ENCODE data around the gene ASGR2. TPM values are rescaled to one million over a fixed set of nuclear protein-coding genes. Genes with fewer than 3 reads are reported as not detected.
"Not testable (repeated sequence)": the region's sequence is repeated elsewhere in the genome, so short reads cannot be mapped to it uniquely, and the experiment has no call there.

Gene ASGR2
- total RNA-seq, 1 experiment from 2014 or later = not detected

DNA sequence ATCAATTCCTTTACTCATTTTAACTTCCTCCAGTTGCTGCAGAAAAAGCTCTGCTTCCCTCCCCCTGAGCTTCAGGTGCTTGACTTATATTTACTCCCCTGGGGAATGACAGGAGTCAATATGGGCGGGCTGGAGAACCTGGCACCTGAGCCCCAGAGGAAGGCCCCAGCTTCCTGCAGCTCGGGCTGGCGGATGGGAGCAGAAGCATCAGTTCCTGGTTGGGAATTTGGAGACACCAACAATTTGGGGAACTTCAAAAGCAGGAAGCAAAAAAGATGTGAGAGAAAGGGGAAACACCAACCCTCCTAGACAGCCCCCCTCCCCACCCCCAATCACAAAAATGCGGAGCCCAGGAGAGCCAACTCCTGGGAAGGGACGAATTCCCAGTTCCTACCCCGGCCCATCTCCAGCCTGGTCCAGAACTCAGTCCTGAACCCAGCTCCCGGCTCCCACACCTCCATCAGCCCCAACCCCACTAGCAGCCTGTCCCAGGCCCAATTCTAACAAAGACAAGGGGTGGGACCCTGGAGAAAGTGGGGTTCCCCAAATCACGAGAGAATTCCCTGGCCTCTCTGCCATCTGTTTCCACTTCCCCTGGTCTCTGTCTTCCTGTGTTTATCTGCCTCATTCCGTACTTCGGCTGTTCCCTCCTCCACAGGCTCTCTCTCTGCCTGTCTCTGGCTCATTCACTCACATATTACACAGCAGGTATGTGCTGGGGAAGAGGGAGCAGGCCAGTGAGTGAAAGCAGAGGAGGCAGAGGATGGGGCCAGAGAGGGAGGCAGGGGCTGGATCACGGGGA lies 16.2 kb upstream of the ASGR2 start:
- Histone ChIP-seq H2AFZ (ENCODE audit: low read length) (no peak overlapping the region), H3K9me2 (replicated peaks; ENCODE audit: insufficient read depth, low read length) (no peaks in the 10 kb centered on the region), H3K27me3 (ENCODE audit: low read length) (no peaks in the 10 kb centered on the region), H3K9ac (ENCODE audit: low read length) (no peak overlapping the region), H3K36me3 (ENCODE audit: insufficient read depth, low read length) (no peaks in the 10 kb centered on the region), H3K4me2 (ENCODE audit: low read depth, low read length, poor library complexity, severe bottlenecking) (no peak overlapping the region), H3K9me3 (ENCODE audit: low read length) (no peaks in the 10 kb centered on the region), H3K4me1 (ENCODE audit: low read length) (no peaks in the 10 kb centered on the region), H3K4me3 (ENCODE audit: low read length) (no peak overlapping the region), H3K79me2 (ENCODE audit: low read length) (no peaks in the 10 kb centered on the region), H4K20me1 (ENCODE audit: insufficient read depth, low read depth, low read length) (no peaks in the 10 kb centered on the region), H3K27ac (ENCODE audit: low read length) (no peak overlapping the region)
- no peak for DNase-seq

DNA sequence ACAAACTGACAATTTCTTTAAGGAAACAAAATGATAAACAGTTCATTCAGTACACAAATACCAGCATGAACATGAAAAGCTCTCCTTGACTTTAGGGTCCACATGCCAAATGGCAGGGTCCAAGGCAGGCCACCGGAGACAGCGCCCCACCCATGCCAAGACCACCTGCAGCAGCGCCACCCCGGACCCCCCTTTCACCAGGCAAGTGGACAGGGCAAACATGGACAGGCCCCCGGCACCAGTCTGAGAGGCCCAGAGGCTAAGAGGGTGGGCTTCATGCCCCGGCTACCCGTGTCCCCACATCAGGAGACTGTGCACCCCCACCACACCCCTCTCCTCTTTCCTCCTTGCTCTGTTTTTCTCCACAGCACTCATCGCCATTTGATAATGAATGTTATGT lies 14.7 kb upstream of the ASGR2 start:
- Histone ChIP-seq H3K27ac (ENCODE audit: low read length) (no peak overlapping the region), H4K20me1 (ENCODE audit: insufficient read depth, low read depth, low read length) (no peaks in the 10 kb centered on the region), H3K4me2 (ENCODE audit: low read depth, low read length, poor library complexity, severe bottlenecking) (no peak overlapping the region), H3K9me2 (replicated peaks; ENCODE audit: insufficient read depth, low read length) (no peaks in the 10 kb centered on the region), H3K4me1 (ENCODE audit: low read length) (no peaks in the 10 kb centered on the region), H3K9me3 (ENCODE audit: low read length) (no peaks in the 10 kb centered on the region), H3K79me2 (ENCODE audit: low read length) (no peaks in the 10 kb centered on the region), H3K9ac (ENCODE audit: low read length) (no peak overlapping the region), H2AFZ (ENCODE audit: low read length) (no peak overlapping the region), H3K27me3 (ENCODE audit: low read length) (no peaks in the 10 kb centered on the region), H3K36me3 (ENCODE audit: insufficient read depth, low read length) (no peaks in the 10 kb centered on the region), H3K4me3 (ENCODE audit: low read length) (no peak overlapping the region)
- DNase-seq = no peak

DNA sequence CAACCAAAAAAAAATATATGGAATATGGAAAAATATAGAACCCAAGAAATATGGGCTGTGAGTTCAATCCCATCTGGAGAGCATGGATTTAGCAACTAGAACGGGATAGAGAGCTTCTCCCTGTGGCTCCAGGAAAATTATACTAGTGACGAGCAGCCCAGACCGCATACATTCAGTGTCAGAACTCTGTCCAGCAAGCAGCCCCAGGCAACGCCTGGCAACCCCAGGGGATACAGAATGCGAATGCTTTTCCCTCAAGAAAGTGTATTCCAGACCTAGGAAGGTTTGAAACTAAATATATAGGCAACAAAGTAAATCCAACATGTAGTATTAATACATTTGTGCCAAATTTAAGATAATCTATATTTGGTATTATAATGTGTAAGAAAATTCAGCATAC lies 13.5 kb upstream of the ASGR2 start:
- H3K9ac ChIP-seq (ENCODE audit: low read length) = no peak overlapping the region
- H3K27me3 ChIP-seq (ENCODE audit: low read length) = no peaks in the 10 kb centered on the region
- H3K4me1 ChIP-seq (ENCODE audit: low read length) = no peaks in the 10 kb centered on the region
- no peaks in the 10 kb centered on the region for H3K79me2 ChIP-seq (ENCODE audit: low read length)
- no peaks in the 10 kb centered on the region for H4K20me1 ChIP-seq (ENCODE audit: insufficient read depth, low read depth, low read length)
- H3K9me2 ChIP-seq (replicated peaks; ENCODE audit: insufficient read depth, low read length) = no peaks in the 10 kb centered on the region
- H3K36me3 ChIP-seq (ENCODE audit: insufficient read depth, low read length) = no peaks in the 10 kb centered on the region
- no peak overlapping the region for H3K4me2 ChIP-seq (ENCODE audit: low read depth, low read length, poor library complexity, severe bottlenecking)
- no peak overlapping the region for H3K27ac ChIP-seq (ENCODE audit: low read length)
- H3K4me3 ChIP-seq (ENCODE audit: low read length) = no peak overlapping the region
- no peaks in the 10 kb centered on the region for H3K9me3 ChIP-seq (ENCODE audit: low read length)
- no peak for DNase-seq
- no peak overlapping the region for H2AFZ ChIP-seq (ENCODE audit: low read length)

DNA sequence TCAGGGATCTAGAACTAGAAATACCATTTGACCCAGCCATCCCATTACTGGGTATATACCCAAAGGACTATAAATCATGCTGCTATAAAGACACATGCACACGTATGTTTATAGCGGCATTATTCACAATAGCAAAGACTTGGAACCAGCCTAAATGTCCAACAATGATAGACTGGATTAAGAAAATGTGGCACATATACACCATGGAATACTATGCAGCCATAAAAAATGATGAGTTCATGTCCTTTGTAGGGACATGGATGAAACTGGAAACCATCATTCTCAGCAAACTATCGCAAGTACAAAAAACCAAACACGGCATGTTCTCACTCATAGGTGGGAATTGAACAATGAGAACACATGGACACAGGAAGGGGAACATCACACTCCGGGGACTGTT lies 12.9 kb upstream of the ASGR2 start:
- not testable (repeated sequence) for H3K4me1 ChIP-seq (ENCODE audit: low read length); H3K9me2 ChIP-seq (replicated peaks; ENCODE audit: insufficient read depth, low read length); DNase-seq; H3K79me2 ChIP-seq (ENCODE audit: low read length); H3K4me2 ChIP-seq (ENCODE audit: low read depth, low read length, poor library complexity, severe bottlenecking); H3K9me3 ChIP-seq (ENCODE audit: low read length); H3K4me3 ChIP-seq (ENCODE audit: low read length); H3K36me3 ChIP-seq (ENCODE audit: insufficient read depth, low read length); H2AFZ ChIP-seq (ENCODE audit: low read length); H3K27ac ChIP-seq (ENCODE audit: low read length); H4K20me1 ChIP-seq (ENCODE audit: insufficient read depth, low read depth, low read length); H3K9ac ChIP-seq (ENCODE audit: low read length); H3K27me3 ChIP-seq (ENCODE audit: low read length)

DNA sequence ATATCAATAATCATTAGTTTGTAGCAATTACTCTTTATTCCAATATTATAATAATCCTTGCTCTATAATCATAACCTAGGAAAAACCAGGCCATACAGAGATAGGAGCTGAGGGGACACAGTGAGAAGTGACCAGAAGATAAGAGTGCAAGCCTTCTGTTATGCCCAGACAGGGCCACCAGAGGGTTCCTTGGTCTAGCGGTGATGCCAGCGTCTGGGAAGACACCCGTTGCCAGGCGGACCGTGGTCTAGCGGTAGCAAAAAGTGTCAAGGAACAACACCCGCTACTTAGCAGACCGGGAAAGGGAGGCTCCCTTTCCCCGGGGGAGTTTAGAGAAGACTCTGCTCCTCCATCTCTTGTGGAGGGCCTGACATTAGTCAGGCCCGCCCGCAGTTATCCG lies 11.8 kb upstream of the ASGR2 start:
- not testable (repeated sequence) for H3K9ac ChIP-seq (ENCODE audit: low read length); H3K36me3 ChIP-seq (ENCODE audit: insufficient read depth, low read length); H2AFZ ChIP-seq (ENCODE audit: low read length); H3K4me3 ChIP-seq (ENCODE audit: low read length); H3K4me1 ChIP-seq (ENCODE audit: low read length); H3K27ac ChIP-seq (ENCODE audit: low read length); H3K4me2 ChIP-seq (ENCODE audit: low read depth, low read length, poor library complexity, severe bottlenecking); H3K9me3 ChIP-seq (ENCODE audit: low read length); H3K9me2 ChIP-seq (replicated peaks; ENCODE audit: insufficient read depth, low read length); H3K27me3 ChIP-seq (ENCODE audit: low read length); DNase-seq; H4K20me1 ChIP-seq (ENCODE audit: insufficient read depth, low read depth, low read length); H3K79me2 ChIP-seq (ENCODE audit: low read length)

DNA sequence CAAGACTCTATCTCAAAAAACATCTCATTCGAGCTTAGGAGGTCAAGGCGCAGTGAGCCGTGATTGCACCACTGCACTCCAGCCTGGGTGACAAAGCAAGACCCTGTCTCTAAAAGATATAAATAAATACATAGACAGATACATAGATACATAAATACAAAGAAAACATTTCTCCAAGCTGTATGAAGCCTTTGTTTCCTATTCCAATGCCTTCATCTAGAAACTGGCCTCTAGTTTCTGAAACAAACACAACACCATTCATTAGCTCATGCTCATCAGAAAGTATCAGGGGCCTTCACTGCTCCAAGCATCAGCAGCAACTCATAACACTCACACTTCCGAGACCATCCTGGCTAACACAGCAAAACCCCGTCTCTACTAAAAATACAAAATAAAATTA lies 10.3 kb upstream of the ASGR2 start:
- H3K4me1 ChIP-seq (ENCODE audit: low read length) = no peaks in the 10 kb centered on the region
- H3K27me3 ChIP-seq (ENCODE audit: low read length) = no peaks in the 10 kb centered on the region
- no peak overlapping the region for H3K27ac ChIP-seq (ENCODE audit: low read length)
- H3K36me3 ChIP-seq (ENCODE audit: insufficient read depth, low read length) = no peaks in the 10 kb centered on the region
- H3K9me3 ChIP-seq (ENCODE audit: low read length) = no peaks in the 10 kb centered on the region
- no peak overlapping the region for H3K9ac ChIP-seq (ENCODE audit: low read length)
- no peaks in the 10 kb centered on the region for H4K20me1 ChIP-seq (ENCODE audit: insufficient read depth, low read depth, low read length)
- H3K4me2 ChIP-seq (ENCODE audit: low read depth, low read length, poor library complexity, severe bottlenecking) = no peak overlapping the region
- H3K79me2 ChIP-seq (ENCODE audit: low read length) = no peaks in the 10 kb centered on the region
- no peaks in the 10 kb centered on the region for H3K9me2 ChIP-seq (replicated peaks; ENCODE audit: insufficient read depth, low read length)
- no peak overlapping the region for H3K4me3 ChIP-seq (ENCODE audit: low read length)
- no peak for DNase-seq
- no peak overlapping the region for H2AFZ ChIP-seq (ENCODE audit: low read length)

DNA sequence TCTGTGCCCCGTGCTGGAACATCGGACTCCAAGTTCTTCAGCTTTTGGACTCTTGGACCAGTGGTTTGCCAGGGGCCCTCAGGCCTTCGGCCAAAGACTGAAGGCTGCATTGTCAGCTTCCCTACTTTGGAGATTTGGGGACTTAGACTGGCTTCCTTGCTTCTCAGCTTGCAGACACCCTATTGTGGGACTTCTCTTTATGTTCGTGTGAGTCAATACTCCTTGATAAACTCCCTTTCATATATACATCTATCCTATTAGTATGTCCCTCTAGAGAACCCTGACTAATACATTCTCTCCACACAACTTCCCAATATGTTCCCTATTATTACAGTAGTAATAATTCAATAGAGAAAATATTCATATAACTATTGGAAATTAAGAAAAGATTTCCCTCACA lies 9.2 kb upstream of the ASGR2 start:
- Histone ChIP-seq H3K9me3 (ENCODE audit: low read length) (no peaks in the 10 kb centered on the region), H3K36me3 (ENCODE audit: insufficient read depth, low read length) (no peaks in the 10 kb centered on the region), H3K27me3 (ENCODE audit: low read length) (no peaks in the 10 kb centered on the region), H3K4me1 (ENCODE audit: low read length) (no peaks in the 10 kb centered on the region), H3K4me2 (ENCODE audit: low read depth, low read length, poor library complexity, severe bottlenecking) (no peak overlapping the region), H3K4me3 (ENCODE audit: low read length) (no peak overlapping the region), H2AFZ (ENCODE audit: low read length) (no peak overlapping the region), H3K9me2 (replicated peaks; ENCODE audit: insufficient read depth, low read length) (no peaks in the 10 kb centered on the region), H3K79me2 (ENCODE audit: low read length) (no peaks in the 10 kb centered on the region), H4K20me1 (ENCODE audit: insufficient read depth, low read depth, low read length) (no peaks in the 10 kb centered on the region), H3K27ac (ENCODE audit: low read length) (no peak overlapping the region), H3K9ac (ENCODE audit: low read length) (no peak overlapping the region)
- no peak for DNase-seq

DNA sequence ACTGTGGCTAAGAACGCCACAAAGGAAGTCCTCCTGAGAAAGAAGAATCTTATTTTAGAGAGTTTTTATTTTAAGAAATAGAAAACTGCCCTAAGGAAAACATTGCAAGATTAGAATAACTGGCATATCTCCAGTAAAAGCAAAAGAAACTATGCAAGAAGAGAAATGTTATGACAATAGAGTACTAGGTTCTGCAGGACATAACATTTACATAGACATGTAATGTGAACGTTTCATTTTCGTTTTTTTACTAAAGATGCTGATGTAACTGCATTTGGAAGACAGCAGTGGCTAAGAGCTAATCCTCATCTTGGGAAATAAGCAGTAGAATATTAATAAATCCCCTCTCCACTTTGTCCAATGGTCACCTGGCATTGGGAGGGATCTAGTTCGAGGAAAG lies 7.8 kb upstream of the ASGR2 start:
- no peak overlapping the region for H3K4me3 ChIP-seq (ENCODE audit: low read length)
- H3K9me2 ChIP-seq (replicated peaks; ENCODE audit: insufficient read depth, low read length) = no peaks in the 10 kb centered on the region
- H3K4me2 ChIP-seq (ENCODE audit: low read depth, low read length, poor library complexity, severe bottlenecking) = no peak overlapping the region
- no peak overlapping the region for H3K9ac ChIP-seq (ENCODE audit: low read length)
- H3K36me3 ChIP-seq (ENCODE audit: insufficient read depth, low read length) = no peaks in the 10 kb centered on the region
- no peak overlapping the region for H3K27ac ChIP-seq (ENCODE audit: low read length)
- no peaks in the 10 kb centered on the region for H3K27me3 ChIP-seq (ENCODE audit: low read length)
- no peak for DNase-seq
- no peaks in the 10 kb centered on the region for H3K9me3 ChIP-seq (ENCODE audit: low read length)
- no peaks in the 10 kb centered on the region for H4K20me1 ChIP-seq (ENCODE audit: insufficient read depth, low read depth, low read length)
- no peaks in the 10 kb centered on the region for H3K79me2 ChIP-seq (ENCODE audit: low read length)
- no peak overlapping the region for H2AFZ ChIP-seq (ENCODE audit: low read length)
- no peaks in the 10 kb centered on the region for H3K4me1 ChIP-seq (ENCODE audit: low read length)

DNA sequence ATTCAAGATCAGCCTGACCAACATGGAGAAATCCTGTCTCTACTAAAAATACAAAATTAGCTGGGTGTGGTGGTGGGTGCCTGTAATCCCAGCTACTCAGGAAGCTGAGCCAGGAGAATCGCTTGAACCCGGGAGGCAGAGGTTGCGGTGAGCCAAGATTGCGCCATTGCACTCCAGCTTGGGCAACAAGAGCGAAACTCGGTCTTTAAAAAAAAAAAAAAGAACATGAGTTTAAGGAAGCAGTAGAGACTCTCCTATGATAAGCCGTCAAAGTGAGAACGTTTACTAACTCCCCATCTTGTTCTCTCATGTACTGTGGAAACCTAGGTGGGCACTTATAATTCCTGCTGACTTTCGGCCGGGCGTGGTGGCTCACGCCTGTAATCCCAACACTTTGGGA lies 6.0 kb upstream of the ASGR2 start:
- H3K9me2 ChIP-seq (replicated peaks; ENCODE audit: insufficient read depth, low read length); H3K36me3 ChIP-seq (ENCODE audit: insufficient read depth, low read length); H4K20me1 ChIP-seq (ENCODE audit: insufficient read depth, low read depth, low read length); H3K4me3 ChIP-seq (ENCODE audit: low read length); H2AFZ ChIP-seq (ENCODE audit: low read length); H3K4me1 ChIP-seq (ENCODE audit: low read length); DNase-seq; H3K27me3 ChIP-seq (ENCODE audit: low read length); H3K4me2 ChIP-seq (ENCODE audit: low read depth, low read length, poor library complexity, severe bottlenecking); H3K9ac ChIP-seq (ENCODE audit: low read length); H3K9me3 ChIP-seq (ENCODE audit: low read length); H3K79me2 ChIP-seq (ENCODE audit: low read length); H3K27ac ChIP-seq (ENCODE audit: low read length): not testable (repeated sequence)
